GM18870 (cell line): ENCODE measurements around the gene EFCAB7.
A peak's percentile ranks its signal among the peaks of the same experiment; 100 is the strongest.

ENCODE experiments used
- ATAC-seq: cut with Tn5 transposase; IDR thresholded peaks from one replicate; pipeline ENCODE4 v1.9.1; 2021; ENCODE audit warnings: moderate library complexity; ENCODE audit not compliant: unreplicated experiment

EFCAB7 gene

DNA sequence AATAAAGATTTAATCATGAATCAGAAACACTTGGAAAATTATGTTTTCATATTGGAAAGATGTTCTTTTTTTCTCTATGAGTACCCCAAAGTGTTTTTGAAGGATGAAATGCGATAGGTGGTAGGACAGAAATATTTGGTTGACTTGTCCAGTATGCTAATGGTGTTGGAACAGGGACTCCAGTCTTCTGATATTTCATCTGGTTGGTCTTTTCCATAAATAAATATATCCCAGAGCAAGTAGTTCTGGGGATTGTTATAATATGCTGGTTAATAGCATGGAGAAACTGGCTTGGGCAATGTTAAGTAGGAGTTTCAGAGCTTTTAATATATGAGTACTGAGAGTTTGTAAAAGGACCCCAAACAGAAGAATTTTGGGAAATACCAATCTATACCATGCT lies 78.6 kb downstream of the EFCAB7 start:
- ATAC-seq: no peak

DNA sequence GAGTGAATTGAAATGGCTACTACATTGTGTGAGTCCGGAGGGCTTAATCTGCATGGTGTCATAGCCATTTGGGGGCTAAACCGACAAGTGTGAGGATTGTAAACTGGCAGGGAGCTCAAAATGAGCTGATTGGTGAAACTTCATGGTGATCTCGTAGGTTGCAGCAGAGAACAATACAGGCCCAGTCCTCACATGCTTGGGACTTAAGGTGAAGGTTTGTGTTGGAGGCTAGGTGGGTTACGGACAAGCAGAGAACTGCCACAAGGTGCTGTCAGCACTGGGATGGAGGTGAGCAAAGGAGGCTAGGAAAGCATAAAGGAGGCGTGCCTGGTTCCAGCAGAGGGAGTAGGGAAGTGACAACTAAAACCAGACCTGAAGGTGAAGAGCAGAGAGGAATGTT lies 79.3 kb downstream of the EFCAB7 start:
- ATAC-seq: no peak

DNA sequence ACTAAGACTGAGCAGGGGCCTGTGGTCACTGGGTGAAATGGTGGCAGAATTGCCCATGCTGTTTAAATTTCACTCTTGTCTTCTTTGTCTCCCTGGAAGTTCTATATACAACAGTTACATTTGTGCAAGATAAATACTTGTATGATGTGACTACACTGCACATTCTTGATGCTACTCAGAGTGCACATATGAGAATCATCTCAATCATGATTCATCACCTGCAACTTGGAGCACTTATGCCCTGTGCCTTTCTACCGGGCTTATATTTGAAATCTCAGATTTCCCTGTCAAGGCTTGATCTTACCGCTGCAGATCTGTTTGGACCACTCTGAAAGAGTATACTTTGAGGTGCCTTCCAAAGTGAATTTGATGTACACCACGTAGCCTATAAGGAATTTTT lies 80.5 kb downstream of the EFCAB7 start:
- no peak for ATAC-seq

DNA sequence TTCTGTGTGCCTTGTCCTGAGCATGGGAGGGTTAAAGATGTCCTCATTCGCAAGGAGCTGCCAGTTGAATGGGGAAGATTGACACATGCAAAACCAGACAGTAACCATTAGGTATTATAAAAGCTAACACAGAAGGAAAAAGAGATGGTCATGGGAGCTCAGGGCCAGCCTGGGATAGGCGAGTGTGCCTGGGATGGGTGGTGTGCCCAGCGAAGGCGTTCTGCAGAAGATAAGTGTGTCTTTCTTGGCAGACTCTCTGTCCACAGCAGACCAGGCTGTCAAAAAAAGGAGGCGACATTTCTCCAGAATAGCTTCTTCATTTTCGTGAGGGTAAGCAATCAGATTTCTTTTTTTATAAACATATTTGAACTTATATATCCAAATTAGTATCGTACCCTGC lies 84.0 kb downstream of the EFCAB7 start:
- ATAC-seq: no peak

DNA sequence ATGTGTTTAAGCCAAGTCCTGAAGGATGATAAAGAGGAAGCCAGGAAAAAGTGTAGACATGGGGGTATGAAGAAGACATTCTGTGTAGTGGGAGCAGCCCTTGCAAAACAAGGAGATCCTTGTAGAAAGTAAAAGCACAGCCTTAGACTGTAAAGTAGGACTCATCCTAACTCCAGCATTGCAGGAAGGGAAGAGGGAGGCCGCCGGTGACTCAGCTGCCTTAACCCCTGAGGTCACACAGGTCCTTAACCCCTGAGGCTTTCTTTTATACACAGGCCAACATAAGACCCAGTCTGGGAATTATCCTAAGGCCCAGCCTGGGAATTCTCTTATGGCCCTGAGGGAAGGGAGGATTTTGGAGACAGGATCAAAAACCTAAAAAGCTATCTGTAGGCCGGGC lies 87.9 kb downstream of the EFCAB7 start:
- ATAC-seq: no peak

DNA sequence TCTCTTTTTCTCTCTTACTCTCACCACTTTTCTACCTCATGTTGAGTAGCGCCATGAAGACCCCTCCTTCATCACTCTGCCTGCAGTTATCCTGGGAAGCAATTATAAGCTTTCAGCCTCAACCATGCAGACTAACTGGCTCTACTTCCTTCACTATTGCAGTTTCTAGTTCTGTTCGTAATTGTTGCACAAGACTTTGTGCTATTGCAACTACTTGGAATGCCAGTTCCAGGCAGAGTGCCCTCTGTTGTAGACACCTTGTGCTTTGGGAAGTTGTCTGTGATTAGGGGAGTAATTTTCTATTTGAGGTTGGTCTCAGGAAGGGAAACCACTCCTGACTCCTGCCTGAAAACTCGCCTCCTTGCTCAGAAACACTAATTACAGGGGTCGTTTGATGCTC lies 89.2 kb downstream of the EFCAB7 start:
- ATAC-seq: no peak

DNA sequence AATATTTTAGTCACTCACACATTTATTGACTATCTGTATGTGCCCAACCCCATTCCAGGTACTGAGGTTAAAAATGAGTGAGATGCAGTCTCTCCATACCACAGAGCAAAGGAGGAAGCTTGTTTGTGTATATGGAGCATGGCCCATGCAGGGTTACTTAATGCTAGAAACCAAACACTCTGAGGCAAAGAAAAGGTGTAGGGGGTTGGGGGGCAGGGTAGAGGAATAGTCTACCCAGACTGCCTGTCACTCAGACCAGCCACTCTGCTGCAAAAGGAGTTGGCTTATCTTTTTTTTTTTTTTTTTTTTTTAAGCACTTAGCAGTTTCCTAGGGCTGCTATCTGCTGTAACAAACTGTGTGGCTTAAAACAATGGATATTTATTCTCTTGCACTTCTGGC lies 89.6 kb downstream of the EFCAB7 start:
- no peak for ATAC-seq

DNA sequence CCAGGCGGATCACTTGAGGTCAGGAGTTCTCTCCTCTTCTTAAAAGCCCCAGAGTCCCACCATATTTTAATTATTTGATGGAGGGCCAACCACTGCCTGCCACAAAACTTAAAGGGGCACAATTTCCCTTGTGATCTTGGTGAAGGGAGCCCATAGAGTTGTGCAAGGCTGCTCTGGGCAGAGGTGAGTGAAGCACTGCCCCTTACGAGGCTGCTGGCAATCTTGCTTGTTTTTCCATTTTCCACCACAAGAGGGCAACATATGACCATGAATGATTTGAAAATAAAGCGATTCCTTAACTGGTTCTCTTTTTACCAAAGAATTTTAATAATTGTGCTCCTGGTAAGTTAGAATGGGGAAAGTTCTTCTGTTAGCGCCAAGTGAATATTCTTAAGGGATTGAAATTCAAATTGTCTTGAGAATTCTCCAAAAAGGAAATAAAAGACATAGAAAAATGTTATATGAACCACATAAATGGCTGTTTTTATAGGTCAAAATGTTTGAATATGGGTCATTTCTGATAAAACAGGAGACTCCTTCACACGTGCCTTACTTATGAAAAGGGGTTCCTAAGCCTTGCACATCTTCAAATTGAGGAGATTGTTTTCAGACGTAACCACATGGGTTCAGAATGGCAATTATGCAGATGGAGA lies 92.6 kb downstream of the EFCAB7 start:
- ATAC-seq: peak; percentile 55

DNA sequence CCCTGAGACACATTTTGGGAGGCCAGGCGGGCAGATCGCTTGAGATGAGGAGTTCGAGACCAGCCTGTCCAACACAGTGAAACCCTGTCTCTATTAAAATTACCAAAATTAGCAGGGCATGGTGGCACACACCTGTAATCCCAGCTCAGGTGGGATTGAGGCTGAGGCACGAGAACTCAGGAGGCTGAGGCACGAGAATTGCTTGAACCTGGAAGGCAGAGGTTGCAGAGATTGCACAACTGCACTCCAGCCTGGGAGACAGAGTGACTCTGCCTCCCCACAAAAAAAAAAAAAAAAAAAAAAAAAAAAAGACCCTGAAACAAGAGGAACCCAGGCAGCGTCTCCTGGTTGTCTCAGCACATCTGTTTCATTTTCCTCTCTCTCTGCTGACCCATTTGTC lies 94.1 kb downstream of the EFCAB7 start:
- ATAC-seq: no peak

DNA sequence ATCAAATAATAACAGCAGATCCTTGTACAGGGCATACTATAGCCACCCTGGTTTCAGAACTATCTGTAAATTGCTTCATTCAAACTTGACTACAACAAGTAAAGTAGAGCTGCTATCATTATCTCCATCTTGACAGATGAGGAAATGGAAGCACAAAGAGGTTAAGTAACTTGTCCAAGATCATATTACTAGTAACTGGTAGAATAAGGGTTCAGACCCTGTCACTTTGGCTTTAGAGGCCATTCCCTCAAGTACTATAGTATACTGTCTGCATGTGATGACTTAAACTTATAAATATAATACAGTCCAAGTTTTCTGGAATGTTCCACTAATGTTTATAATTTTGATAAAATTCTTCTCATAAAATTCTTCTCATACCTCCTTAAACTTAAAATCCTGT lies 94.7 kb downstream of the EFCAB7 start:
- ATAC-seq: no peak

DNA sequence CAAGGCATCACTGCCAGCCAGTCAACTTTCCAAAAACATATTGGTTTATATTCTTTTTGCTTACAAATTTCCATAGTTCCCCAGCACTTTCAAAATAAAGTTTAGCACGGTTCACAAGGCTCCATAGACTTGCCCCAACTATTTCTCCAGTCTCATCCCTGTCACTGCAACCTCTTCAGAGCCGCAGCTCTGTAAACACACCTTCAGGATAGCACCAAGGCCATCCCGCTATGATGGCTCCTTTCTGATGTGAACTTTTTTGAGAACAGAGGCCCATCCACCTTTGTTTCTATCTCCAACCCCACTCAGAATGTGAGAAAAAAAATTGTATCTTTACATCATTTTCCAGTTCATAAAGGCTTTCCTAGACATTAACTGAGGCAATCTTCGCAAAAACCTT lies 96.2 kb downstream of the EFCAB7 start:
- ATAC-seq: no peak

DNA sequence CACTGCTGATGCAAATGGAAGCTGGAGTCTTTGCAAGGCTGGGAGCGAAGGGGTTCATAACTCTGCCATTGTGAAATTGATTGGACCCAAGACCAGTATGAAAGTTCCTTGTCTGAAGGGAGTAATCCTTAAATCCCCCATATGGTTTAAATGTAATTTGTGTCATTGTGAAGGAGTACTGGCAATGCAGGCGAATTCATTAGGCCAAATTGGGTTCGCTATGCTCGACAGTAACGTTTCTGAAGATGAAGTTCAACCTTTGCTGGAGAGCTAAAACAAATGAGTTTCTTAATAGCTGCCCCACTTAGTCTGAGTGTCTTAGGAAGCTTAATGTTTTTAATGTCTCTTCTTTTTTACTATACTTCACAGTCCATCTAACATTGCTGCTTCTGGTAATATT lies 97.3 kb downstream of the EFCAB7 start:
- no peak for ATAC-seq

DNA sequence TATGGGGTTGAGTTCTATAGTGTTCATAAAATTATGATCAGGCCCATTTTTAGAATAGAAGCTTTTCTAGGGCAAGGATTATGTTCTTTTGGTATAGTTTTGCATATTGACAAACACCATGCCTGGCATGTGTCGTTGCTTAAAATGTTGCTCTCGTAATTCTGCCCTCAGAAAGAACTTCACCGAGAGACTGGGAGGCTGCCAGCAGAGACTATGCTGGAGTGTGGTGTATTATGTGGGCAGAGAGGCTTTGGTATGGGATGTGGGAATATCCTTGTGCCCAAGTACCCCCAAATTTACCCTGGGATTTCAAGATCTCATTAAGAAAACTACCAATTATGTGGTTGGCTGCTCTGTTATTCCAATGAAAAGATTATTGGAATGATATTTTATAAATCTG lies 97.8 kb downstream of the EFCAB7 start:
- ATAC-seq: no peak

DNA sequence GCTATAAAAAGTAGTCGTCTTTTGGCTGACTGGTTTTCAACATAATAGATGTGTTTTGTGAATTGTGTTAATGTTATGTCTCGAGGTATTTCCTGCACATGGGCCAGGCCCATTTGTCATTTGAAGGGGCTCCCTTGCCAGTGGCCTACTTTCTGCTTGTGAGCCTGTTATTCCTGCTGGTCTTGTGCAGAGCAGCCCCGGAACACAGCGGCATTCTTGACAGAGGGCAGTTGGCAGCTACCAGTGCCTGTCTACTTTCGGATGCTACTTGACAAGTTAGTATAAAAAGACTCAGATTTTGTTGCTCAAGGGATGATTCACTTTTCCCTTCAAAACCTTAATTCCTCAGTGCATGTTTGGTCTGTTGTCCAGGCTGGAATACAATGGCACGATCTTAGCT lies 98.4 kb downstream of the EFCAB7 start:
- ATAC-seq: no peak
